Glutamatergic neuron (in vitro differentiated cells): ENCODE measurements around the gene RAD50. TPM values are rescaled to one million over a fixed set of nuclear protein-coding genes. Genes with fewer than 3 reads are reported as not detected.

Source experiments
- DNase-seq: peaks from one replicate; pipeline ENCODE4 v3.0.0; 2022
- H3K27ac Mint-ChIP-seq: one replicate; pipeline ENCODE4 v1.8.0; 2020; ENCODE audit warnings: mild to moderate bottlenecking, mixed read lengths, inconsistent platforms; ENCODE audit not compliant: unreplicated experiment
- H3K27me3 Mint-ChIP-seq: one replicate; pipeline ENCODE4 v1.8.0; 2020; ENCODE audit warnings: mild to moderate bottlenecking, moderate library complexity, mixed read lengths, inconsistent platforms; ENCODE audit not compliant: unreplicated experiment
- H3K36me3 Mint-ChIP-seq: one replicate; pipeline ENCODE4 v1.8.0; 2020; ENCODE audit warnings: mild to moderate bottlenecking, mixed read lengths, inconsistent platforms; ENCODE audit not compliant: unreplicated experiment
- H3K4me1 Mint-ChIP-seq: one replicate; pipeline ENCODE4 v1.8.0; 2020; ENCODE audit warnings: mild to moderate bottlenecking, low read depth, mixed read lengths, inconsistent platforms; ENCODE audit not compliant: unreplicated experiment
- H3K4me3 Mint-ChIP-seq: one replicate; pipeline ENCODE4 v1.8.0; 2020; ENCODE audit warnings: mild to moderate bottlenecking, mixed read lengths, inconsistent platforms; ENCODE audit not compliant: unreplicated experiment
- H3K9me3 Mint-ChIP-seq: one replicate; pipeline ENCODE4 v1.8.0; 2020; ENCODE audit warnings: mild to moderate bottlenecking, moderate library complexity, mixed read lengths, inconsistent platforms; ENCODE audit not compliant: unreplicated experiment
- total RNA-seq: library from RNA; stranded (reverse); fragmentation: NEBNext Ultra II Directional; extraction: Animal tissue kit (Norgen Biotek cat#: 25700); gene quantifications from one replicate; pipeline ENCODE4 v1.2.1, GENCODE V29; 2021; ENCODE audit not compliant: unreplicated experiment
- TF ChIP-seq, protein P1 (sequence below): fragments of 200-600 bp; sonication (generic); IDR thresholded peaks from one replicate; pipeline ENCODE4 v1.5.0; 2021; ENCODE audit not compliant: partially characterized antibody, unreplicated experiment

Gene RAD50
- total RNA-seq, 1 donor from 2014 or later, result 34.9 TPM

DNA sequence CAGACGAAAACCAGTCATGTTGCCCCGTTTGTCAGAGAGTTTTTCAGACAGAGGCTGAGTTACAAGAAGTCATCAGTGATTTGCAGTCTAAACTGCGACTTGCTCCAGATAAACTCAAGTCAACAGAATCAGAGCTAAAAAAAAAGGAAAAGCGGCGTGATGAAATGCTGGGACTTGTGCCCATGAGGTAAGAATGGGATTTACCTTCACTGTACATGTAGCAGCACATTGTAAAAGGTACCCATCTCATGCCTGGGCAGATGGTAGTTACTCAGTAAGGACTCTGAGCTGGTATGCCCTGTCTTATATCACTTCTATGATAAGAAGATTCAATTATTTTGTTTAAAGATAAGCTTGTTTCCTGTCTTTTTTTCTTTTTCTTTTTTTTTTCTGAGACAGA is 38.8 kb downstream of the RAD50 start:
- Mint-ChIP-seq H3K9me3 (no peaks in the 10 kb centered on the region), H3K27ac (no peak overlapping the region), H3K4me3 (no peak overlapping the region), H3K27me3 (no peaks in the 10 kb centered on the region), H3K36me3 (no peaks in the 10 kb centered on the region), H3K4me1 (no peaks in the 10 kb centered on the region)
- TF ChIP-seq, protein P1, sequence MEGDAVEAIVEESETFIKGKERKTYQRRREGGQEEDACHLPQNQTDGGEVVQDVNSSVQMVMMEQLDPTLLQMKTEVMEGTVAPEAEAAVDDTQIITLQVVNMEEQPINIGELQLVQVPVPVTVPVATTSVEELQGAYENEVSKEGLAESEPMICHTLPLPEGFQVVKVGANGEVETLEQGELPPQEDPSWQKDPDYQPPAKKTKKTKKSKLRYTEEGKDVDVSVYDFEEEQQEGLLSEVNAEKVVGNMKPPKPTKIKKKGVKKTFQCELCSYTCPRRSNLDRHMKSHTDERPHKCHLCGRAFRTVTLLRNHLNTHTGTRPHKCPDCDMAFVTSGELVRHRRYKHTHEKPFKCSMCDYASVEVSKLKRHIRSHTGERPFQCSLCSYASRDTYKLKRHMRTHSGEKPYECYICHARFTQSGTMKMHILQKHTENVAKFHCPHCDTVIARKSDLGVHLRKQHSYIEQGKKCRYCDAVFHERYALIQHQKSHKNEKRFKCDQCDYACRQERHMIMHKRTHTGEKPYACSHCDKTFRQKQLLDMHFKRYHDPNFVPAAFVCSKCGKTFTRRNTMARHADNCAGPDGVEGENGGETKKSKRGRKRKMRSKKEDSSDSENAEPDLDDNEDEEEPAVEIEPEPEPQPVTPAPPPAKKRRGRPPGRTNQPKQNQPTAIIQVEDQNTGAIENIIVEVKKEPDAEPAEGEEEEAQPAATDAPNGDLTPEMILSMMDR, result no peak
- DNase-seq, result no peak

DNA sequence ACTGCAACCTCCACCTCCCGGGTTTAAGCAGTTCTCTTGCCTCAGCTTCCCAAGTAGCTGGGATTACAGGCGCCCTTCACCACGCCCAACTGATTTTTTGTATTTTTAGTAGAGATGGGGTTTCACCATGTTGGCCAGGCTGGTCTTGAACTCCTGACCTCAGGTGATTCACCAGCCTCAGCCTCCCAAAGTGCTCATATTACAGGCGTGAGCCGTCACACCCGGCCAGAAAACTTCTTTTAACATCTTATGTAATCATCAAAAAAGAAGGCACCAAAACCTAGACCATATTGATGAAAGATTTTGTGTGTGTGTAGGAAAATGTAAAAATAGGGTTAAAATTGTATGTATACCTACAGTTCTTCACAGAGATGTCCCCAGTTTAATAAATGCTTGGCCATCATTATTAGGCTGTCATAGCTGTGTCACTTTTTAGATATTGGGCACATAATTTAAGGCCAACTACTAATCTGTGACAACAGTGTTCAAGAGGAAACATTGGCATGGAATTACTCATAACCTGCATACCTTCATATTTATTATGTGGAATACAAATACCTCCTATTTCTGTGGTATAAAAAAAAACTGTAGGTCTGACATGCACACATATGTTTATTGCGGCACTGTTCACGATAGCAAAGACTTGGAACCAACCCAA is 44.4 kb downstream of the RAD50 start:
- DNase-seq, result no peak
- H3K27ac Mint-ChIP-seq, result no peak overlapping the region
- no peaks in the 10 kb centered on the region for H3K36me3 Mint-ChIP-seq
- H3K4me1 Mint-ChIP-seq, result no peaks in the 10 kb centered on the region
- H3K9me3 Mint-ChIP-seq, result peaks cover under 1% of the 10 kb centered on the region
- TF ChIP-seq, protein P1, result no peak
- H3K4me3 Mint-ChIP-seq, result no peak overlapping the region
- H3K27me3 Mint-ChIP-seq, result no peaks in the 10 kb centered on the region

DNA sequence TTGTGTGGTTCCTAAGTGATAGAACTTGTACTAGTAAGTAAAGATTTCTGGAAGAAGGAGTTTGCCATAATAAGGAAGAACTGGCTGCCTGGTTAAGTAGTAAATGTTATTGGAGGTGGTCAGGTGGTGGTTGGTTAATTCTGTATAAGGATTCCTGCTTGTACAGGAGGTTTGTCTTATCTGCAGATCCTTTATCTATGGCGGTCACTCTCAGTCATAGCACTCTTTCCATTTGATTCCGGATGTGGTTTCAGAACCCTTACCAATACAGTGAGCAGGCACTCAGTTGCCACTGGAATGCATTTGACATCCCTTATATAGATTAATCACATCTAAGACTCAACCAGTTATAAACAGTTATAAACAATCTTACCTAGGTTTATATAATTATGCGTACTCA is 50.3 kb downstream of the RAD50 start:
- TF ChIP-seq, protein P1, result no peak
- no peaks in the 10 kb centered on the region for H3K36me3 Mint-ChIP-seq
- no peaks in the 10 kb centered on the region for H3K27me3 Mint-ChIP-seq
- no peak overlapping the region for H3K27ac Mint-ChIP-seq
- H3K4me3 Mint-ChIP-seq, result no peak overlapping the region
- H3K9me3 Mint-ChIP-seq, result peaks cover 2% of the 10 kb centered on the region
- H3K4me1 Mint-ChIP-seq, result no peaks in the 10 kb centered on the region
- DNase-seq, result no peak

DNA sequence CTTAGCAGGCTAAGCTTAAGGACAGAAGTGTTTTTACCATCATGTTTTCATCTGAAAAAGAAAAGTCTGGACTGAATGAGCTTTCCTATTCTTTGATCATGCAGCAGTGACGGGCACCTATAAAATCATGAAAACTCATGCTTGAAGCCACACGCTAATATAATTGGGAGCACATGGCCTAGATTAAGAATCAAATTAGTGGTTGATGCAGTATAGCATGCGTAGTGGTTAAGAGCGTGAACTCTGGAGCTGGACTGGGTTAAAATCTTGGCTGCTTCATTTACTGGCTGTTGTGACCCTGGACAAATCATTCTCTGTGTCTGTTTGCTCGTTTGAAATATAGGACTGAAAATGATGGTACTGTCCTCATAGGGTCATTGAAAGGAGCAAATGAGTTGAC is 51.3 kb downstream of the RAD50 start:
- TF ChIP-seq, protein P1, result no peak
- Mint-ChIP-seq H3K36me3 (no peaks in the 10 kb centered on the region), H3K27ac (no peak overlapping the region), H3K4me1 (no peaks in the 10 kb centered on the region), H3K9me3 (peaks cover 2% of the 10 kb centered on the region), H3K4me3 (no peak overlapping the region), H3K27me3 (no peaks in the 10 kb centered on the region)
- DNase-seq, result no peak

DNA sequence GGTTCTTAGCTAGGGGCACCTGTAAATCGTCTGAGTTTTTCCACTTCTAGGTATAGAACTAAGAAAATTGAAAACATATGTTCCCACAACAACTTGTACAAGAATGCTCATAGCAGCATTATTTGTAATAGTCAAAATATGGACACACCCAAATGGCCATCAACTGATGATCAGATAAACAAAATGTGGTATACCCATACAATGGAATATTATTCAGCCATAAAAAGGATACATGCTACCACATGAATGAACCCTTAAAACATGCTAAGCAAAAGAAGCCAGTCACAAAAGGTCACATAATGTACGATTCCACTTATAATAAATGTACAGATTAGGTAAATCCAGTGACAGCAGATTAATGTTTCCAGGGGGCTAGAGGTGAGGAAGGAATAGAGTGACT is 55.2 kb downstream of the RAD50 start:
- Mint-ChIP-seq H3K4me1 (no peaks in the 10 kb centered on the region), H3K9me3 (no peaks in the 10 kb centered on the region), H3K27ac (no peak overlapping the region), H3K4me3 (no peak overlapping the region), H3K27me3 (peaks cover 2% of the 10 kb centered on the region), H3K36me3 (no peaks in the 10 kb centered on the region)
- no peak for DNase-seq
- TF ChIP-seq, protein P1, result no peak
